Measurements from ENCODE around the gene PCLO. TPM values are rescaled to one million over a fixed set of nuclear protein-coding genes. Genes with fewer than 3 reads are reported as not detected.

The PCLO gene
- total and polyA plus RNA-seq, 9 donors = 0.31 to 3.6 (median 1.4) TPM

DNA sequence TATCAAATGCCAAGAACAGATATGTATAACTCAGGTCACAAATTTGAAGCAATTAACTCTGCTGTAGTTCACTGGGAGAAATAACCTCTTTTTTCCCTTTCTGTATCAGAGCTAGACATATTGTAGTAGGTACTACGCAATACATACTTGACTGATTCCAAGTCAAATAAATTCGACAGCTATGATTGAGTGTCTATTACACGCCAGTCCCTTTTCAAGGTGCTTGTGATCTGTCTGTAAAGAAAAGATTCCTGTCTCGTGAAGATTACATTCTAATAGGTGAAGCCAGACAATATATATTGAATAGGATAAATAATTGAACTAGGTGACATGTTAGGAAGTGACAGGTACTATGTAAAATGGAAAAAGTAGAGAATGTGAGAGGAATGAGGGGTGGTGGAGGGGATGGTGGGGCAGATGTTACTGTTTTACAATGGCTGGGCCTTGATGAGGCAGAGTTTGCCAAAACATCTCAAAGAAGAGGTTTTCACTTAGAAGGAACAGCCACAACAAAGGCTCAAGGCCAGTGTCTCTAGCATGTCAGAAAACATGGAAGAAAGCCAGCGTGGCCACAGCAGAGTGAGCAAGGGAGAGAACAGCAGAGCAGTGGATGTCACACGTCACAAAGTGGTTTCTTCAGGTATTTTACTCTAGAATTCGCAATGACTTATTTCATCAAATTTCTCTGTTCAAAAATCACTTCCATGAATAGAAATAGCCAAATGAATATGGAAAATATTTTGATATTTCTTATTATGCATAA, 436.5 kb downstream of the PCLO start:
- TF ChIP-seq, protein P1, sequence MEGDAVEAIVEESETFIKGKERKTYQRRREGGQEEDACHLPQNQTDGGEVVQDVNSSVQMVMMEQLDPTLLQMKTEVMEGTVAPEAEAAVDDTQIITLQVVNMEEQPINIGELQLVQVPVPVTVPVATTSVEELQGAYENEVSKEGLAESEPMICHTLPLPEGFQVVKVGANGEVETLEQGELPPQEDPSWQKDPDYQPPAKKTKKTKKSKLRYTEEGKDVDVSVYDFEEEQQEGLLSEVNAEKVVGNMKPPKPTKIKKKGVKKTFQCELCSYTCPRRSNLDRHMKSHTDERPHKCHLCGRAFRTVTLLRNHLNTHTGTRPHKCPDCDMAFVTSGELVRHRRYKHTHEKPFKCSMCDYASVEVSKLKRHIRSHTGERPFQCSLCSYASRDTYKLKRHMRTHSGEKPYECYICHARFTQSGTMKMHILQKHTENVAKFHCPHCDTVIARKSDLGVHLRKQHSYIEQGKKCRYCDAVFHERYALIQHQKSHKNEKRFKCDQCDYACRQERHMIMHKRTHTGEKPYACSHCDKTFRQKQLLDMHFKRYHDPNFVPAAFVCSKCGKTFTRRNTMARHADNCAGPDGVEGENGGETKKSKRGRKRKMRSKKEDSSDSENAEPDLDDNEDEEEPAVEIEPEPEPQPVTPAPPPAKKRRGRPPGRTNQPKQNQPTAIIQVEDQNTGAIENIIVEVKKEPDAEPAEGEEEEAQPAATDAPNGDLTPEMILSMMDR (IDR thresholded peaks at IDR 0.05) = no peak
- TF ChIP-seq EP300 (IDR thresholded peaks at IDR 0.05) (no peak), POLR2A (IDR thresholded peaks at IDR 0.05) (no peak)
- no peaks in the 10 kb centered on the region for H3K9me3 ChIP-seq
- intact Hi-C loops (cut with DNase I) = no loop called here
- H3K36me3 ChIP-seq = no peaks in the 10 kb centered on the region
- H3K27me3 ChIP-seq = no peaks in the 10 kb centered on the region
- no peak overlapping the region for H3K27ac ChIP-seq
- no peak overlapping the region for H3K4me3 ChIP-seq
- 60 to 78% (median 62%) methylated on average over 7 of the region's 7 CpGs for WGBS, 3 donors
- peak; percentile 41 to 65 (median 54) for DNase-seq
- no peaks in the 10 kb centered on the region for H3K4me1 ChIP-seq (ENCODE audit: insufficient read depth)

DNA sequence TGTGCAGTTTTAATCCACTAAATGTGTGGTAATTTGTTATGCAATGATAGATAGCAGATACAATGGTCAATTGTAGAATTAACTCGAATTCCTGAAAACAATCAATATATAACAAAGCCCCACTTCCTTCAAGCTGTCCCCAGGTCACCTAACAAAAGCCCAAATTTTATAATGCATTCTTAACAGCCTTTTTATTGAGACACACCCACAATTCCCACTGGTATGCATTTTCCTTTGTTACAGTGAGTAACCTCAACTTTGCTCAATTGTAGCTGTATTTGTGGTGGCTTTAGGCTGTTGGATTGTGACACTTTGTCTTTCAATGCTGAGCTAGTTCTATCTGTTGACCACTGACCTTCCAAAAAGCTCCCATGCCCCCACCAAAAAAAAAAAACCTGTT, 439.3 kb downstream of the PCLO start:
- Histone ChIP-seq H3K27me3 (no peaks in the 10 kb centered on the region), H3K4me3 (no peak overlapping the region), H3K9me3 (no peaks in the 10 kb centered on the region), H3K27ac (no peak overlapping the region), H3K4me1 (ENCODE audit: insufficient read depth) (no peaks in the 10 kb centered on the region), H3K36me3 (no peaks in the 10 kb centered on the region)
- intact Hi-C loops (cut with DNase I) = no loop called here
- TF ChIP-seq EP300 (IDR thresholded peaks at IDR 0.05) (no peak), POLR2A (IDR thresholded peaks at IDR 0.05) (no peak)
- TF ChIP-seq, protein P1 (IDR thresholded peaks at IDR 0.05) = no peak
- no peak for DNase-seq
- 85 to 91% (median 89%) methylated on average over 1 of the region's 1 CpG for WGBS, 3 donors

DNA sequence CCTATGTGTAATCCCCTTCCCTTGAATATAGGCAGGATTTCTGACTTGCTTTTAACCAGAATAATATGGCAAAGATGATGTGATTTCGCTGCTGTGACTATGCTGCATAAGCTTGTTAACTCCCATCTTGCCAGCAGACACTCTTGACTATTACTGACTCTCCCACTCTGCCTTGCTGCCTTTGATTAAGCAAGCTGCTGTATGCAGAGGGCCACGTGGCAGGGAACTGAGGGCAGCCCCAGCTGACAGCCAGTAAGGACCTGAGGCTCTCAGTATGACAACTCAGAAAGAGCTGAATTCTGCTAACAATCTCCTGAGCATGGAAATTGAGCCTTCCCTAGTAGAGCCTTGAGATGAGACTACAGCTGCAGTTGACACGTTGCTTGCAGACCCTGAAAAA, 439.7 kb downstream of the PCLO start:
- no peak overlapping the region for H3K27ac ChIP-seq
- 62 to 72% (median 71%) methylated on average over 3 of the region's 3 CpGs for WGBS, 3 donors
- TF ChIP-seq POLR2A (IDR thresholded peaks at IDR 0.05) = no peak
- no peak for TF ChIP-seq EP300 (IDR thresholded peaks at IDR 0.05)
- TF ChIP-seq, protein P1 (IDR thresholded peaks at IDR 0.05) = no peak
- no peaks in the 10 kb centered on the region for H3K27me3 ChIP-seq
- H3K36me3 ChIP-seq = no peaks in the 10 kb centered on the region
- no peaks in the 10 kb centered on the region for H3K9me3 ChIP-seq
- H3K4me3 ChIP-seq = no peak overlapping the region
- intact Hi-C loops (cut with DNase I) = no loop called here
- DNase-seq = no peak
- H3K4me1 ChIP-seq (ENCODE audit: insufficient read depth) = no peaks in the 10 kb centered on the region

DNA sequence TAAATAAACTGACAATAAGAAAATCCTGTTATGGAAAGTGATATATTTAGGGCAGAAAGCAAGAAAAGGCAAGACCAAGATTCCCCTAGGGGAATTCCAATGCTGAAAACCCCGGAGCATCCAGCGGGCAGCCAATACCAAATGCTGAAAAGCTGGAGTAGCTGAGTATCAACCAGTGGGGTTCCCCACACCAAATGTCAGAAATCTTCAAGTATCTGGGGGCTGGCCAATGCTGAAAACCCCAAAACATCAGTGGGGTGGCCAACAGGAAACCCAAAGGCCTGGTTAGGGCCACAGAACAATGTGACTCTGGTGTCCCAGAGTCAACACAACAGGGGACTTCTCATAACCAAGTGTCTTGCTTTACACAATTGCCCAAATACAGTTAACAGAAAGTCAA, 447.3 kb downstream of the PCLO start:
- no peak overlapping the region for H3K27ac ChIP-seq
- H3K4me1 ChIP-seq (ENCODE audit: insufficient read depth) = no peaks in the 10 kb centered on the region
- no peaks in the 10 kb centered on the region for H3K9me3 ChIP-seq
- DNase-seq = no peak
- 66 to 91% (median 85%) methylated on average over 2 of the region's 2 CpGs for WGBS, 3 donors
- TF ChIP-seq EP300 (IDR thresholded peaks at IDR 0.05) (no peak), POLR2A (IDR thresholded peaks at IDR 0.05) (no peak)
- TF ChIP-seq, protein P1 (IDR thresholded peaks at IDR 0.05) = no peak
- no peaks in the 10 kb centered on the region for H3K36me3 ChIP-seq
- H3K4me3 ChIP-seq = no peak overlapping the region
- intact Hi-C loops (cut with DNase I) = no loop called here
- no peaks in the 10 kb centered on the region for H3K27me3 ChIP-seq
